AG09319 (cell line): ENCODE results near the gene PLCL1.

Source experiments
- DNase-seq: peaks from one replicate; pipeline ENCODE4 v3.0.0-alpha.2; 2010; ENCODE audit warnings: low read depth; ENCODE audit errors: extremely low read depth
- CTCF ChIP-seq: IDR thresholded peaks from 2 replicates; pipeline ENCODE4 v1.5.1; 2011; ENCODE audit warnings: low read depth, mild to moderate bottlenecking, inconsistent platforms, low read length, moderate library complexity

The PLCL1 gene

GRCh38 chr2:198137733-198138132 lies 333.3 kb downstream of the PLCL1 start:
- DNase-seq, result no peak

GRCh38 chr2:198141726-198142125 lies 337.3 kb downstream of the PLCL1 start:
- DNase-seq, result no peak
- TF ChIP-seq CTCF, result no peak

More at GRCh38 chr2:198137733-198138132, 333.3 kb downstream of the PLCL1 start:
- TF ChIP-seq CTCF, result no peak

- no peak for TF ChIP-seq CTCF
- no peak for DNase-seq
Observed at GRCh38 chr2:198143156-198143555, 338.8 kb downstream of the PLCL1 start.

- no peak for TF ChIP-seq CTCF
- DNase-seq, result no peak
Observed at GRCh38 chr2:198143793-198144192, 339.4 kb downstream of the PLCL1 start.

GRCh38 chr2:198144660-198145059 lies 340.3 kb downstream of the PLCL1 start:
- no peak for DNase-seq
- no peak for TF ChIP-seq CTCF

GRCh38 chr2:198146346-198146940 lies 342.1 kb downstream of the PLCL1 start:
- DNase-seq, result no peak
- TF ChIP-seq CTCF, result no peak

GRCh38 chr2:198157314-198157713 lies 352.9 kb downstream of the PLCL1 start:
- no peak for TF ChIP-seq CTCF
- DNase-seq, result no peak
